ENCODE measurements around the gene ZNF217.
"Not testable (repeated sequence)": the region's sequence is repeated elsewhere in the genome, so short reads cannot be mapped to it uniquely, and the experiment has no call there.

The ZNF217 gene

DNA sequence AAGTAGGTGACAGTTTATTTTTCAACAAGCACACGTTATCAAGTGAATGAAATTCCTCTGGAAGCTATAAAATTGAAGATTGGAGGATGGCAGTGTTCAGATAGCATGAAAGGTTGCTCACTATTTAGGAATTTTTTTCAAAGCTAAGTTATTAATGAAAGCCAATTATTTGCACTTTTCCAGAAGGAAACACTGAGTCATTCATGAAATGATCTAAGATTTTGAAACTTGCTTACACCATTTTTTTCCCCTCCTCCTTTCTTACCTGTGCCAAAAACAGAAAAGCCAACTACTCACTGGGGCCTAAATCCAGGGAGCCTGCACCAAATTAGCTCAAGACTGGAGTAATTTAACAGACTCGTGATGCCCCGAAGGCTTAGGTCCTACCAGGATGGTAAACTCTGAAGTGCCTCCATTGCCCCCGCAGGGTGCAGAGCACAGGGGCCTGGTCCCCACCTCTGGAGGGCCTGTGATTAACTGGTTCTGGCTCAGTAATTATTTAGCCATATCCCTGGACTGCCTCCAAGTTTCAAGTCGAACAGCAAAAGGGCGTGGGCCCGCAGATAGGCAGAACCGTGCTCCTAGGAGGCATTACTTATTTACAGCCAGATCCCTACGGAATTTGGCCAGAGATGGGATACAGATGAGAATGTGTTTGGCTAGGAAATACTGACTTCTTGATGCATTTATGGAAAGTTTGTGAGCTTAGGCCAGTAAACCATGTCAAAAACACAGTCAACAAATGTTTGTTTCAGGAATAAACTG, 28.0 kb upstream of the ZNF217 start:
- no peak for DNase-seq

DNA sequence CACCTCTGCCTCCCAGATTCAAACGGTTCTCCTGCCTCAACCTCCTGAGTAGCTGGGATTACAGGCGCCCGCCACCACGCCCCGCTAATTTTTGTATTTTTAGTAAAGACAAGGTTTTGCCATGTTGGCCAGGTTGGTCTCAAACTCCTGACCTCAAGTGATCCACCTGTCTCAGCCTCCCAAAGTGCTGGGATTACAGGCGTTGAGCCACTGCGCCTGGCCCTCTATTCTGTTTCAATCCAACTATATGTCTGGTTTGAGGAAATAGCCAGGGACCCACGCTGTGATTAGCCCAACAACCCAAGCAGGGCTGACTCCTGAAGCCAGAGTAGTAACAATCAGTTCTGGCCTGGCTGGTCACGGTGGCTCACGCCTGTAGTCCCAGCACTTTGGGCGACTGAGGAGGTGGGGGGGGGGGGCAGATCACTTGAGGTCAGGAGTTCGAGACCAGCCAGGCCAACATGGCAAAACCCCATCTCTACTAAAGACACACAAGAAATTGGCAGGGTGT, 24.9 kb upstream of the ZNF217 start:
- not testable (repeated sequence) for DNase-seq

DNA sequence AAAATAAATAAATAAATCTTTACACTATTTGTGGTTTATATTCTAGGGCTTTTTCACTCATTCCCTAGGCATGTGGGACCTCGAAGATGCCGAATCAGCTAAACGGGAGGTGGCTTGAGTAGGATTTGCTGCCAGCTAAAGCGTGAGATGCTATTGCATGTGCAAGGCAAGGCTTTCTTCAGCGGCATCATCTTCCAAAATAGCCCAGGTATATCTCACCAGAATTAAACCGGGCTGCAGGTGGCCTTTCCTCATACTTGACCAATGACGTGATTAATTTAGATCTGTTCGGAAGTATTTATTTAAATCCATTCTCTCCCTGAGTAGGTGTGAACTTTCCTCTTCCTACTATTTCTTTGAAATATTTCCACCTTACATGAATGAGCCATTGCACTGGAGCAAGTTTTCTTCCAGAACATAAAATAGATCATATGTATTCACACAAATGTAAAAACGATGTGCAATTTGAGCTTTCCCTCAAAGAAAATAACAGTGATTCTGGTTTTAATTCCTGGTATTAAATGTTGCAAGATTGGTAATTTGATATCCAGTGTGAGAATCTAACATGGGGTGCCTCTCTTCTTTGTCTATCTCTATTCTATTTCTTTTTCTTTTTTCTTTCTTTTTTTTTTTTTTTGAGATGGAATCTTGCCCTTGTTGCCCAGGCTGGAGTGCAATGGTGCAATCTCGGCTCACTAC, 24.3 kb upstream of the ZNF217 start:
- no peak for DNase-seq

DNA sequence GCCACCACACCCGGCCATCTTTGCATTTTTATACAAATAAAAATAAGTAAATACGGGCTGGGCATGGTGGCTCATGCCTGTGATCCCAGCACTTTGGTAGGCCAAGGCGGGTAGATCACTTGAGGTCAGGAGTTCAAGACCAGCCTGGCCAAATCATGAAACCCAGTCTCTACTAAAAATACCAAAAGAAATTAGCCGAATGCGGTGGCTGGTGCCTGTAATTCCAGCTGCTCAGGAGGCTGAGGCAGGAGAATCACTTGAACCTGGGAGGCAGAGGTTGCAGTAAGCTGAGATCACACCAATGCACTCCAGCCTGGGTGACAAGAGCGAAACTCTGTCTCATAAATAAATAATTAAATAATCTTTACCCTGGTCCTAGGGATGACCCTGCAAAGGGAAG, 22.9 kb upstream of the ZNF217 start:
- DNase-seq: not testable (repeated sequence)

DNA sequence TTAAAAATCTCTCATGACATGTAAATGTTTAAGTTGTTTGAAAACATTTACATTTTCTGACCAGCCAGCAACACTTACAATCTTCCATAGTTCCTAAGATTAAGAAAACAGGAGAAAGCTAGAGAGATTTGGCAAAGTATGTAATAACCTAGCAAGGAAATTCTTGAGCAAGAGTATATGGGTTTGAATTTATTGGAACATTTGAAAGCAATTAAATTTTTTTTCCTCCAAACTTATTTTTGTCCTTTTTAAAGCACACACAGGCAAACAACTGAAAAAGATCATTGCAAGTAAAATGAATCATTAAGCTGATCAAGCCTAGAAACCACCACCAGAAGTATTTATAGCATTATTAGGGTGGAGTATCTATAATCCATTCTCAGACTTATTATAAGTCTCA, 20.1 kb upstream of the ZNF217 start:
- no peak for DNase-seq

DNA sequence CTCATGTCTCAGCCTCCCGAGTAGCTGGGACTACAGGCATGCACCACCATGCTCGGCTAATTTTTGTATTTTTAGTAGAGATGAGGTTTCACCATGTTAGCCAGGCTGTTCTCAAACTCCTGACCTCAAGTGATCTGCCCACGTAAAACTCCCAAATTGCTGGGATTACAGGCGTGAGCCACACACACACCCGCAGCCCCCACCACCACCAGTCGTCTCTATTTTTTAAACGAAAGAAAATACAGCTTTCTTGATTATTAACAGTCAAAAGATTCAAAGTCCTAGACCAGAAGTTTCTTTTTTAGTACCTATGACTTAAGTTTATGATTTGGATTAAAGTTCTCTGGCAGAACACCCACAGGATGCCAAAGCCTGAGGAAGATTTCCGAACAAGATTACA, 18.6 kb upstream of the ZNF217 start:
- not testable (repeated sequence) for DNase-seq

DNA sequence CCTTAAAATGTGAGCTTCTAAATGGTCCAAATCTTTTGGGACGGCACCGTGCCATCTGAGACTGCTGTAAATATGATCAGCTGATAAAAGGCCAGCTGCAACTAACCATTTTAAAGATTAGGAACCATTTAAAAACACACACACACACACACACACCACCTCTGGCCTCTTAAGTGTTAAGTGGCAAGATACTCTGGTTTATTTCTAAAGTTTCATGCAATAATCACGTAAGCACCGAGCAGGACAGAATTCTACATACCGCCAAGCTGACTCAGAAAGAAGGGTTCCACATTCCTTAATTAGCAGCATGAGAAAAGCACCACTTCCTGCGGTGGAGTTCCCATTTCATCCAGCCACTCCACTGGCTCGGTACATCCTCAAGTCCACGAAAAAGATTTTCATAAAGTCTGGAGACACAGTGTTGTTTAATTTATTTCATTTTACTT, 17.8 kb upstream of the ZNF217 start:
- no peak for DNase-seq

DNA sequence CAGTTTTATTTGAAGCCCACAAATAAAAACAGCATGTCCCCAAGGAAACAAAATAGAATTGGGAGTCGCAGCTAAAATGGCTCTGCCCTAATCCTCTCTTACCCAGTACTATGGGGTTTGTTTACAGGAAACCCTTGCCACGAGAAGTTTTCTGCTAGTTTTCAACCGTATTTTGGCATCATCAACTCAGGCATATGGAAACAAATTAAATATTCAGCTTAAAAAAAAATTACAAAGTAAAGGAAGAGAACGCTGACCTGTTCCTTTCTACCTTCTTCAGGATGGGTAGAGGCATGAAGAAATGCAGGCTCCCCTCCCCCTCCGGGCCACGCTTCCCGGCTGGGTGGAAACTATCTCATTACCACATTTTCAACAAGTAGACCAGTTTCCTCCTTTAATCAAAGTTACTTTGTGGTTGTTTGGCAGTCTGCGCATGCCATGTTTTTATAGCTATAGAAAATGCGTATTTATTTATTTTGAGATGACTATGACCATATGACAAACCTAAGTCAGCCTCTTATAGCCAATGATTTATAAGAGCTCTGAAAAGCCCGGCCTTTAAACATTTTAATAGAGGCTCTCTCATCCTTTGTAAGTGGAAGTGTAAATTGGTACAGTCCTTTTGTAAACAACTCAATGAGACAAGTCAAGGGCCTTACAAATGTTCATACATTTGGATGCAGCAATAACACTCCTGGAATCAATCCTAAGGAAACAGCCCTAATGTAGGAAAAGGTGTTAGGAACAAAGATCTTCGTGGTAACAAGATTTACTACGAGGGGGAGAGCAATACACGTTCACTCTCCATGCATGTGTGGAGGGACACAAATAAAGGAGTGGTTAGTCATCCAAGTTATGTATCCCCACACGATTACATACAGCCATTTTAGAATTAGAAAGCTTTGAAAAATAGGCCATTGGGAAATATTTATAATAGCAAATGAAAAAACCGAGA, 16.1 kb upstream of the ZNF217 start:
- DNase-seq: peak; percentile 76 to 82

DNA sequence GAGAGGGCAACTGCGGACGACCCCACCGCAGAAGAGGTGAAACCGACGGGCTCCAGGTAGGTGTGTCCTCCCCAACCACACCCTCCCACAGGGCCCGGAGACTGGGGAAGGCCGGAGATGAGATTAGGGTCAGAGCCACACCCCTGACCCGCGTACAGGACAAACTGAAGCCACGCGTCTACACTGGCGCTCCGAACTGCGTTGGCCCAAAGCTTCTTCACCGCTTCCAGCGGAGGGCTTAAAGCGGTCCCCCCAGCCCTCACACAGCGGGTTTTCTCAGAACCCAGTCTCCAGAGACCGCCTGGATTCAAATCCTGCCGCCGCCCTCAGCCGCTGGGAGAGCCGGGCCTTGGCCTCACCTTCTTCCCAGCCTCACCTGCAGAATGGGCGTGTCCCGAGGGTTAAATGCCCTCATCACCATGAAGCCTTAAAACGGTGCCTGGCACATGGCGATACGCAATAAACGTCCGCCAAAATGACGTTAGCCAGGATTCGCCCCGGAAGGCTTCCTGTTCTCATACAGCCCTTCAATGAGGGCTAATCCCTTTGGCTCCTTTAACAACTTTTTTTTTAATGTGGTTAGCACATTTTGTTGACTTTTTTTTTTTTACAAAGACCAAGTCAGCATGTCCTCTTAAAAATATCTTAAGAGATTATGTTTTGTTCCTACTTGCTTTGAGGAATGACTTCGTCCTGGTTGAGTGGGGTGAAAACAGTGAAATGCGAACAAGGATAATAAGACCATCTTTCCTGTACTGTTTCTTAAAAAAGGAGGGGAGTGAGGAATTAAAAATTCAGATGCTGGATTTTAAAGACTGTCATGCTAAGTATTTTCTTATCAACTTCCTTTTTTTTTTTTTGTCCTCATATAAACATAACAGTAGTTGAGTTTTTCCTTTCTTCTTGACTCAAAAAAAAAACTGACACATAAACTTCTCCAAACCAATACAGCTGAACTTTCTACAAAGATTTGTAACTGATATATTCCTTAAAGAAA, 15.1 kb upstream of the ZNF217 start:
- peak in 1 of 2 experiments; percentile 50 for DNase-seq

DNA sequence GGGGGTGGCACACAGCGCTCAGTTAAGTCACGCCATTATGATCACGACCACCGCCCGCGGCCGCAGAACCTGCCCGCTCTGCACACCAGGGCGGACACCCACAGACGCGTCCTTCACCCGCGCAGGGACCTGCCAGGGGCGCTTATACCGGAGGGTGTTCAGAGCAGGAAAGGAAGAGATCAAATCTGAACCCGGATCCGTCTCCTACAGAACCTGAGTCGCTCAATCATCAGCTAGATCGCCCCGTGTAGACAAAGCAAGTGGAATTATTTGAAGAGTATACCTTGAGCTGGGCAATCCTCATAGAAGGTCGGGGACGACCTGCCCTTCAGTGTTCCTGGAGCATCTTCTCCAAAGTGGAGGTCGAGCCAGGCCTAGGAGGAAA, 14.4 kb upstream of the ZNF217 start:
- DNase-seq: no peak

DNA sequence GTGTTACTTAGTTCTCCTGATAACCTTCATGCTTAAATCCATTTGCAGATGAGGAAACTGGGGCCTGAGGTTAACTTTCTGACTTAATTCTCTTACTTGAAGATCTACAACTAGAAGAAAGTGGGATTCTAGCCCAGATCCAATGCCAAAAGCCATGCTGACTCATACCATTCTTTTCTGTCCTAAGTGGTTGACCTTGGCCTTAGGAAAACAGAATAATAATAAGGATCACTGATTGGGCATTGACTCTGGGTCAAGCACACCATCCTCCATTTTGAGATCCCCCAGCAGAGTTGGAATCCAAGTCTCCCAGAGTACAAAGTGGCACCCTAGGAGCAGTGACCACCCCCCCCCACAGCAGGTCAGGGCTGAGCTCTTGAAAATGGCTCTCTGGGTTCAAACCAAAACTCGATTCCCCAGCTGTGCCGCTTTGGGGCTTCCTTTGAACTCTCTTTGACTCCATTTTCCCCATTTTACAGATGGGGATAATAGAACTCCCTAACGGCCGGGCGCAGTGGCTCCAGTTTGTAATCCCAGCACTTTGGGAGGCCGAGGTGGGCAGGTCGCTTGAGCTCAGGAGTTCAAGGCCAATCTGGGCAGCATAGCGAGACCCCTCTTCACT, 12.8 kb upstream of the ZNF217 start:
- no peak for DNase-seq

DNA sequence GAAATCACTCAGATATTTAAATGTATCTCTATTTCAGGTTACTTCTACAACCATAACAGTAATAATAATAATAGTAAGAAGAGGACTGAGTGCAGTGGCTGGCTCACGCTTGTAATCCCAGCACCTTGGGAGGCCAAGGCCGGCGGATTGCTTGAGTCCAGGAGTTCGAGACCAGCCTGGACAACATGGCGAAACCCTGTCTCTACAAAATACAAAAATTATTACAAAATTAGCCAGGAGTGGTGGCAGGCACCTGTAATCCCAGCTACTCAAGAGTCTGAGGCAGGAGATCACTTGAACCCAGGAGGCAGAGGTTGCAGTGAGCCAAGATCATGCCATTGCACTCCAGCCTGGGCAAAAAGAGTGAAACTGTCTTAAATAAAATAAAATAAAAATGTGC, 11.8 kb upstream of the ZNF217 start:
- DNase-seq: not testable (repeated sequence)

DNA sequence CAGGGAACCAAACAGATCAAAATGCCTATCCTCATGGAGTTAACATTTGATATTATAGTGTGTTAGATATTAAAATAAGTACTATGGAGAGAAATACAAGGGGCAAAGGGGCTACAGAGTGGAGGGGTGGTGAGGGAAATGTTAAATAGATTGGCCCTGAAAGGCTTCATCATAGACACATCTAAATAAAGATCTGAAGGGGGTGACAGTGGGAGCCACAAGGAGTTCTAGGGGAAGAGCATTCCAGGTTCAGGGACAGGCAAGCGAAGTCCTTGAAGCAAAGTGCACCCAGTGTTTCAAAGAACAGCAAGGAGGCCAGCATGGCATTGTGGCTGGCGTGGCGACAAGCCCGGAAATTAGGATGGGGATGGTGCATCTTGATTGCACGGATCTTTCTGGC, 11.2 kb upstream of the ZNF217 start:
- DNase-seq: not testable (repeated sequence)

DNA sequence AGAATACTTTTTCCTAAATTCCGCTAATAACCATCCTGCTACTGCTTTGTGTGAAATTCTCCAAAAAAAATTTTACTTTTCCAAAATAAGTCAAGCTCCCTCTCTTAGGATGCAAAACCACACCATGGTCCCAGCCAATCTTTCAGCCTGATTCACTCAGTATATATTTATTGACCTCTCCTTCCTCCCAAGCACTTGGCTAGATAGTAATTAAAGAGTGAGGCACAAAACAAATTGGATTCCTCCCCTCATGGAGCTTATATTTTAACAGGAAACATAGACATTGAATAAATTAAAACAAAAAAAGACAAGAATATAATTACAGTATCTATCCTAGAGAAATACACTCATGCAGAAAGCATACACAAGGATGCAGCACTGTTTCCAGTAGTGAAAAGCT, 9.0 kb upstream of the ZNF217 start:
- no peak for DNase-seq

DNA sequence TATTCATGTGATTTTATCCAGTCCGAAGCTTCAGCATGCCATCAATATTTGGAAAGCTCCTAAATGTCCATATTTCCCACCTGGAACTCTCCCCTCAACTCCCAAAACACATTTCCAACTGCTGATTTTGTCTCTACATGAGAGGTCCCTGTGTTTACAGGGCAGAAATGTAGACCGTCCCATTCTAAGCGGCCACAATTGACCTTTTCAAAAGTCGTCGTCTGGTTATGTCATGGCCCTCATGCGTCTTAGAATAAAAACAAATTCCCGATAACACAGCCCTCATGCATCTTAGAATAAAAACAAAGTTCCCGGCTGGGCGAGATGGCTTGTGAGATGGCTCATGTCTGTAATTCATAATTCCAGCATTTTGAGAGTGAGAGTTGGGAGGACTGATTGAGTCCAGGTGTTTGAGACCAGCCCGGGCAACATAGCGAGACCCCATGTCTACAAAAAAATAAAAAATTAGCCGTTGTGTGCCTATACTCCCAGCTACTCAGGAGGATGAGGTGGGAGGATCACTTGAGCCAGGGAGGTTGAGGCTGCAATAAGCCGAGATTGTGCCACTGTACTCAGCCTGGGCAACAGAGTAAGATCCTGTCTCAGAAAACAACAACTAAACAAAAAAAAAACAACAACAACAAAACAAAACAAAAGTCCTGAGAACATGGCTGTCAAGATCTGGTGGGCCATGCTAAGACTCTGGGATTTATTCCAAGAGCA, 6.4 kb upstream of the ZNF217 start:
- DNase-seq: no peak

DNA sequence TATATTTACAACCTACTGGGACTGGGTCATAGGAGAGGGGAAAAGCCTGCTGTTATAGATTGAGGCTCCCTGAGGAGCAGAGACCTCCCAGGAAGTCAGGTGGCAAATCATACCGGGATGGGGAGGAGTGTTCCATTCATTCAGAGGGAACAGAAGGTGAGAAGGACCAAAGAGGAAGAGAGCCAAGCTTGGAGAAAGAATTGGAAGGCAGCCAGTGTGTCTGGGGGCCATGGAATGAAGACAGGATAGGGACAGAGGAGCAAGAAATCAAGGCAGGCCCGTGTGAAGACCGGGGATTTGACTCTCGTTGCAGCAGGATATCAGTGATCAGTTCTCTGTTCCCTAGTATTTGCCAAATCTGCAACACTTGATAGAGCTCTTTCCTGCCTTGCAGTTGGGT, 5.7 kb upstream of the ZNF217 start:
- DNase-seq: no peak

DNA sequence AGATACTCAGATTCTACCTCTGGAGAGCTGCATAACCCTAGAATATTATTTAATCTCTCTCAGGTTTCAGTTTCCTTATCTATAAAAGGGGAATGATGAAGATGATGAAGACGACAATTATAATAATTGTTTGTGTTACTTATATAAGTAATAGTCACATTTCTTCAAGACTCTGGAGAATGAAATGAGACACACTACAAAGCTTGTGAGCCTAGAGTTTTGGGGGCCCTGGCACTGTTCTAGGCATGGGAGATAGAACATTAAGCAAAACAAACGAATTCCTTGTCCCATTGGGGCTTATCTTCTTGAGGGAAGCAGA, 5.4 kb upstream of the ZNF217 start:
- no peak for DNase-seq

DNA sequence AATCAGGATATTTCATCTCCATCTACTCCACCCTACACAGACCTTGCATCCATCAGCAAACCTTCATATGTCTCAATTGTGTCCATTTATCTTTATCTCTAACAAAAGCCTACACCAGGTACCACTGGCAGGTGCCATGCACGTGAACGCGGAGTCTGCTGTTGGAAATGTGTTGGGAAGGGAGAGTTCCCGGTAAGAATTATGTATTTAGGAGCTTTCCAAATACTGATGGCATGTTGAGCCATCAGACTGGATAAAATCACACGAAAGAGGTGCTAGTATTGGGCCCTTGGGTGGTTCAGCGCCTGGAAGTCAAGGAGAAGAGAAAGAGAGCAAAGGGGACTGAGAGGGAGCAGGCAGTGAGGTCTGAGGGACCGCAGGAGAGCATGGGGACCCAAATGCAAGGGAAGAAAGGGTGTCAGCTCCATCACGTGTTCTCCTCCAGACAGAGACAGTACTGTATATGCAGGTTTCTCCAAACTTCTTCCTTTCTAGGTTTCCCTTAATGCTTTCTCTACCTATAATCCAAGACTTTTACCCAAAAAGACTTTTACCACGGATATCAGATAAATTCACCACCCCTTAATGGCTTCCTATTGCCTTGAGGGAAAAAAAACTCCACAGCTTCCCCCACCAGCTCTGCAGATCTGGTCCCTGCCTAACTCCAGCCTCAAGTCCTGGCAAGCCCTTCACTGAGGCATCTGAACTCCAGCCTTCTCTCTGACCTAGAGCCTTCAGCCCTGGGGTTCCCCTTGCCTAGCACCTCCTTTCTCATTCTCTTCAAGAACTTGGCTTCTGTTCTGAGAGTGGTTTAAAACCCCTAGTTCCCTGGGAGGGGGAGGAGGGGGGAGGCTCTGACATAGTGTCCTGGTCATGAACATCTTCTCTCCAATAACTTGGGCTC, 4.8 kb upstream of the ZNF217 start:
- DNase-seq: no peak

DNA sequence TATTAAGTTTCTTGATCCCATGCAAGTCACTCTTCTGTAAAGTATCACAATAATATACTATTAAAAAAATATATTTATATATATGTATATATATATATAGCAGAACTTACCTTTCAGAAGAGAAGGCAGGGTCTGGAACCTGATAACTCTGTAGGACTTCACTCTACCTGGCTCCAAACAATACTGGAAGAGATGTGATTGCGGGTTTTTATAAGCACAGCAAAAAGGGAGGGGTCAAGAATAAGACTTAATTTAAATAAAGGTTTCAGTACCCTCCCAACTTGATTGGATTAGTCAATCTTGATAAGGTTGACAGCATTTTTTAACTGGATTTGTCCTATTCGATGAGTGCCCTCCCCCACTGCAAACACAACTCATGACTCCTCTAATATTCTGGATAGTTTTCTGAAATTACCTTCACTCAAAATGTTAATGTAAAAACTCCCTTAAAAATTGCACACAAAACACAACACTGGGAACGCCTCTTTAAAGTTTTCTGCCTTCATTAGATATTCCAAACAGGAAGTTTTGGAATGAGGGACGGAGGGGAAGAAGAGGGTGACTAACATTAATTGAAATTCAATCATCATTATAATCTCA, 4.0 kb upstream of the ZNF217 start:
- no peak for DNase-seq
